Type B pancreatic cell (in vitro differentiated cells): Measurements from ENCODE around the gene PSMC4. TPM values are rescaled to one million over a fixed set of nuclear protein-coding genes. Genes with fewer than 3 reads are reported as not detected.

Source experiments
- DNase-seq: peaks from one replicate; pipeline ENCODE4 v3.0.0; 2021; ENCODE audit warnings: mixed read lengths; ENCODE audit not compliant: unreplicated experiment; ENCODE audit errors: extremely low spot score
- H3K27ac Mint-ChIP-seq: 2 replicates; pipeline ENCODE4 v1.8.0; 2021; ENCODE audit warnings: mild to moderate bottlenecking, mixed read lengths
- H3K27me3 Mint-ChIP-seq: 2 replicates; pipeline ENCODE4 v1.8.0; 2021; ENCODE audit warnings: mixed read lengths
- H3K36me3 Mint-ChIP-seq: 2 replicates; pipeline ENCODE4 v1.8.0; 2021; ENCODE audit warnings: mixed read lengths
- H3K4me1 Mint-ChIP-seq: one replicate; pipeline ENCODE4 v1.8.0; 2021; ENCODE audit warnings: mixed read lengths; ENCODE audit not compliant: unreplicated experiment
- H3K4me3 Mint-ChIP-seq: 2 replicates; pipeline ENCODE4 v1.8.0; 2021; ENCODE audit warnings: mild to moderate bottlenecking, mixed read lengths
- H3K9me3 Mint-ChIP-seq: 2 replicates; pipeline ENCODE4 v1.8.0; 2021; ENCODE audit warnings: mixed read lengths
- total RNA-seq: library from RNA; stranded (reverse); gene quantifications from 2 replicates; pipeline ENCODE4 v1.2.1, GENCODE V29; 2021; ENCODE audit warnings: low replicate concordance
- TF ChIP-seq, protein P1 (sequence below): fragments of 200-600 bp; sonication (generic); conservative IDR thresholded peaks from 2 replicates; pipeline ENCODE4 v1.5.0; 2021; ENCODE audit warnings: antibody characterized with exemption, mild to moderate bottlenecking

PSMC4 gene
- total RNA-seq, 1 donor from 2014 or later = 100 TPM

DNA sequence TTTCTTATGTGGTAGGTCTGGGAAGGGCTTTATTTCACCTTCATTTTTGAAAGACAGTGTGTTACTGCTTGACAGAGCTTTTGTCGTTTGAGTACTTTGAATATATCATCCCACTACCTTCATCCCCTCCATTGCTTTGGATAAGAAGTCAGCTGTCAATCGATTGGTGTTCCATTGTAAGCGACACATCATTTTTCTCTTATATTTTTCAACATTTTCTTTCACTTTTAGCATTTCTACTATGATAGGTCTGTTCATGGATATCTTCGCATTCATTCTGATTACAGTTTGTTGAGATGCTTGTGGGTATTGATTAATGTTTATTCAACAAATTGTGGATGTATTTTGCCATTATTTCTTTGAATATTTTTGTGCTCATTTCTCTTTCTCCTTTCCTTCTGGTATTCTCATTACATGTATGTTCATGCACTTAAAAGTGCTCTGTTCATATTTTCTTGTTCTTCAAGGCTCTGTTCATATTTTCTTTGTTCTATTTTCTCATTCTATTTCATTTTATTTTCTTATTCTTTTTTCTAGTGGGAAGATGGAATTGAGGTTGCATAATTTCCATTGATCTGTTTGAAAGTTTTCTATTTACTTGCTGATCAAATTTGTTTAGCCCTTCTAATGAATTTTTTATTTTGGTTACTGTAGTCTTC, 55.1 kb downstream of the PSMC4 start:
- DNase-seq = no peak
- H3K9me3 Mint-ChIP-seq = peaks cover 34% of the 10 kb centered on the region
- TF ChIP-seq, protein P1, sequence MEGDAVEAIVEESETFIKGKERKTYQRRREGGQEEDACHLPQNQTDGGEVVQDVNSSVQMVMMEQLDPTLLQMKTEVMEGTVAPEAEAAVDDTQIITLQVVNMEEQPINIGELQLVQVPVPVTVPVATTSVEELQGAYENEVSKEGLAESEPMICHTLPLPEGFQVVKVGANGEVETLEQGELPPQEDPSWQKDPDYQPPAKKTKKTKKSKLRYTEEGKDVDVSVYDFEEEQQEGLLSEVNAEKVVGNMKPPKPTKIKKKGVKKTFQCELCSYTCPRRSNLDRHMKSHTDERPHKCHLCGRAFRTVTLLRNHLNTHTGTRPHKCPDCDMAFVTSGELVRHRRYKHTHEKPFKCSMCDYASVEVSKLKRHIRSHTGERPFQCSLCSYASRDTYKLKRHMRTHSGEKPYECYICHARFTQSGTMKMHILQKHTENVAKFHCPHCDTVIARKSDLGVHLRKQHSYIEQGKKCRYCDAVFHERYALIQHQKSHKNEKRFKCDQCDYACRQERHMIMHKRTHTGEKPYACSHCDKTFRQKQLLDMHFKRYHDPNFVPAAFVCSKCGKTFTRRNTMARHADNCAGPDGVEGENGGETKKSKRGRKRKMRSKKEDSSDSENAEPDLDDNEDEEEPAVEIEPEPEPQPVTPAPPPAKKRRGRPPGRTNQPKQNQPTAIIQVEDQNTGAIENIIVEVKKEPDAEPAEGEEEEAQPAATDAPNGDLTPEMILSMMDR = no peak
- H3K27me3 Mint-ChIP-seq = no peaks in the 10 kb centered on the region
- no peak overlapping the region for H3K27ac Mint-ChIP-seq
- H3K36me3 Mint-ChIP-seq = peaks cover 10% of the 10 kb centered on the region
- no peak overlapping the region for H3K4me3 Mint-ChIP-seq
- no peaks in the 10 kb centered on the region for H3K4me1 Mint-ChIP-seq

DNA sequence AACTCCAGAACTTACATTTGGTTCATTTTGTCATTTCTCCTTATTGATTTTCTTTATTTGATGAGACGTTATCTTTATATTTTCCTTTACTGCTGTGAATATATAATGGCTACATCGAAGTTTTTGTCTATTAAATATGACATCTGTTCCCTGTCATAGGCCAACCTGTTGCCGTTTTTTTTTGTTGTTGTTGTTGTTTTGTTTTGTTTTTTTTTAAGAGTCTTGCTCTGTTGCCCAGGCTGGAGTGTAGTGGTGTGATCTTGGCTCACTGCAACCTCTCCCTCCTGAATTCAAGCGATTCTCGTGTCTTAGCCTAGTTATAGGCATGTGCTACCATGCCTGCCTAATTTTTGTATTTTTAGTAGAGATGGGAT, 55.6 kb downstream of the PSMC4 start:
- Mint-ChIP-seq H3K4me1 (no peaks in the 10 kb centered on the region), H3K9me3 (peaks cover 34% of the 10 kb centered on the region), H3K27ac (no peak overlapping the region), H3K27me3 (no peaks in the 10 kb centered on the region), H3K36me3 (peaks cover 10% of the 10 kb centered on the region), H3K4me3 (no peak overlapping the region)
- no peak for DNase-seq
- TF ChIP-seq, protein P1 = no peak

Other genes starting within 250 kb of the PSMC4 start
- gene CLC, start 233.1 kb upstream of the PSMC4 start, total RNA-seq = not detected in 2 replicates
- gene LEUTX, start 192.3 kb upstream of the PSMC4 start, total RNA-seq = not detected in 2 replicates
- 43.1 and 49.3 TPM in 2 replicates for gene DYRK1B, start 137.0 kb upstream of the PSMC4 start, total RNA-seq
- gene FBL, start 124.8 kb upstream of the PSMC4 start, total RNA-seq = 327 and 356 TPM in 2 replicates
- 7.8 and 10.0 TPM in 2 replicates for gene FCGBP, start 36.5 kb upstream of the PSMC4 start, total RNA-seq
- gene ZNF546, start 25.9 kb downstream of the PSMC4 start, total RNA-seq = 1.7 and 5.5 TPM in 2 replicates
- 33.0 and 38.8 TPM in 2 replicates for gene ZNF780B, start 85.1 kb downstream of the PSMC4 start, total RNA-seq
- gene ZNF780A, start 119.8 kb downstream of the PSMC4 start, total RNA-seq = 21.2 and 24.3 TPM in 2 replicates
- gene MAP3K10, start 220.3 kb downstream of the PSMC4 start, total RNA-seq = 16.8 and 23.4 TPM in 2 replicates
- 0.39 and 0.48 TPM in 2 replicates for gene TTC9B, start 247.2 kb downstream of the PSMC4 start, total RNA-seq